Measurements from ENCODE around the gene FAM228A.

DNA sequence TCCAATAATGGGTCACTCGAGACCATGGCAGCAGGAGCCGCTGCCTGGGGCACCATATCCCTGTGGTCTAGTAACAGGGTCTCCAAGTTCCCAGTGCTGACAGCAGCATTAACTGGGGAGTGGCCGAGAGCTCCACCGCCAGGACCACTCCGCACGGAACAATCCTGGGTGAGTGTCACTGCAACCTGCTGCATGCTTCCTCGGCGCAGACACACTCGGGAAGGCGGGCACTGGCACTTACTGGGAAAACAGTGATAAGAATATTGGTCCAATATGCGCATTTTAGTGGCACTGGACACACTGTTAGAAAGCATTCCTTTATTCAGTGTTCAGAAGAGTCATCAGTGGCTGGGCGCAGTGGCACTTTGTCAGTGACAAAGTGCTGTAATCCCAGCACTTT is 29.7 kb downstream of the FAM228A start:
- TF ChIP-seq EZH2 (IDR thresholded peaks at IDR 0.05; ENCODE audit: insufficient read depth, poor library complexity, severe bottlenecking), result no peak
- TF ChIP-seq EZH2phosphoT487 (IDR thresholded peaks at IDR 0.05; ENCODE audit: insufficient read depth, low read depth), result no peak
